Measurements from ENCODE around the gene PIGS.

Gene PIGS

DNA sequence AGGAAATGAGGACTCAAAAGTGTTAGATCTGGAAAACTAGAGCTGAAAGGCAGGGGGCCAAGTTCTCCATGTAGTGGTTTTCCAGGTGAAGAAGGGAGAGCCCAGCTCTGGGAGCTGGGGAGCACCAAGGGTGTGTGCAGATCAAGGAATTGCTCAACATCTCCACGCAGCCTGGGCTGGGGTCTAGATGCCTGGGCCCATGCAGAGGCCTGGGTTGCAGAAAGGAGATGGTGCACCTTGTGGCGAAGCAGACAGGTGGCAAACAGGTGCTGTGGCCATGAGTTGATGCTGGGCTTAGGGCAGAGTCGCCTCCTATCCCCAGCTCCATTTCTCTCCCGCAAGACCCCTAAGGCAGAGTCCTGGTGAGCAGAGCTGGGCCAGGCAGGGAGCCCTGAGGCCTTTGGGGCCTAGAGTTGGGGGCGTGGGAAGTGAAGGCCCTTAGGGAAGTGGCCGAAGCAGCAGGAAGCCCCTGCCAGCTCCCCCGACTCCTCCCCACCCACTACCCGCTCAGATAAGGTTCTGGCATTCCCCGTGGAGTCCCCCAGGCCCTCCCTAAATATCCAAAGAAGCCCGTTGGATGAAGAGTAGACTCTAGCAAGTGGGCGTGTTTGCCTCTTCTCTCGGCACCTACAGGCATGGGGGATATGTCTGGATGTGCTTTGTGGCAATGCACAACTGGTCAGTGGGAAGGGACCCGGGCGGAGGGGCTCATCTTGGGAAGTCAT lies 64.4 kb downstream of the PIGS start:
- DNase-seq (ENCODE audit: low read depth, low spot score) = no peak

DNA sequence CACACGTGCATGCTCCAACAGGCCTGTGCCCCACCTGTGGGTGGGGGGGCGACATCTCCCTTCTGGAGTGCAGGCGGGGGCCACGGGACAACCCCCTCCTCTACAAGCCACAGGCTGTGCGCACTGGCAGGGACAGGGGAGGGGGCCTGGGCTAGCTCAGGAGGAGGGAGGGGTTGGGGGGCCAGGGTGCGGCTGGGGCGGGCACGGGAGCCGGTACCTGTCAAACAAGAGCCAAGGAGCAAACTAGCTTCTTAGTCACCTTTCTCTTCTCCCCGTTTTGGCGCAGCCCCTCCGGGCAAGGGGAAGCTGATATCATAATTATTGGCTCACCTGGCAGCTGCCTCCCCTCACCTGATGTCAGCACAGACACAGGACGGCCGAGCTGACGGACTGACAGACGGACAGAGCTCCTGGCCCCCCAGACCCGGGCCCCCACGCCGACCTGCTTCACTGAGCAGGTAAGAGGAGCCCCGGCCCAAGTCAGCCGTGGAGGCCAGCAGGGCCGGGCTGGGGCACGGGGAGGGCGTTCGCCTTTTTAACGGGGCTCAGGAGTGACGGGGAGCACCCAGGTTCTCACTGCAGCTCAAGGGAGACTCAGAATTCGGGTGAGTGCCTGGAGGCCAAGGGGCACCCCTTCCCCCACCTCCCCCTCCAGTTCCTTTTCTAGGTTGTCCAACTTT lies 65.2 kb downstream of the PIGS start, which contains the start of gene FOXN1:
TSS of gene FOXN1 (plus strand) at position 363 of the 680 bp plus-strand sequence. CDS start 17,622 bp downstream, outside the sequence.
- no peak for DNase-seq (ENCODE audit: low read depth, low spot score)

DNA sequence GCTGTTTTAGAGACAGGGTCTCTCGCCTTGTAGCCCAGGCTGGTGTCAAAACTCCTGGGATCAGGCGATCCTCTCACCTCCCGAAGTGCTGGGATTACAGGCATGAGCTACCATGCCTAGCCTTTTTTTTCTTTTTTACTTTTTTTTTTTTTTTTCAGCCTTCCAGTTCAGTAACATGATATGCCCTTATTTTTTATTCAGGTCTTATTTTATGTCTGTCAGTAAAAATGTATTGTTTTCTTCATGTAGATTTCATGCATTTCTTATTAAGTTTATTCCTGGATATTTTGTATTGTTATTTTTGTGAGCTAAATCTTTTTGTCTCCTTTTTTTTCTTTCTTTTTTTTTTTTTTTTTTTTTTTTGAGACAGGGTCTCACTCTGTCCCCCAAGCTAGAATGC lies 67.9 kb downstream of the PIGS start:
- no peak for DNase-seq (ENCODE audit: low read depth, low spot score)

Measured in astrocyte of the hippocampus (primary cell).